ENCODE results near the gene MMRN1.

The MMRN1 gene

GRCh38 chr4:89997171-89997704 lies 102.6 kb downstream of the MMRN1 start:
- in situ Hi-C loops (cut with MboI; ENCODE audit: low sequenced_read_pairs): no loop called here

- in situ Hi-C loops (cut with MboI; ENCODE audit: low sequenced_read_pairs): no loop called here
Observed at GRCh38 chr4:89998469-89999011, 103.9 kb downstream of the MMRN1 start.

- in situ Hi-C loops (cut with MboI; ENCODE audit: low sequenced_read_pairs): no loop called here
Observed at GRCh38 chr4:90001023-90001422, 106.4 kb downstream of the MMRN1 start.

- in situ Hi-C loops (cut with MboI; ENCODE audit: low sequenced_read_pairs): no loop called here
Observed at GRCh38 chr4:90002441-90003062, 107.9 kb downstream of the MMRN1 start.

Data from HL-60/S4 (cell line).